Measurements from ENCODE around the gene STRN4. TPM values are rescaled to one million over a fixed set of nuclear protein-coding genes. Genes with fewer than 3 reads are reported as not detected.

STRN4 gene
- total RNA-seq, 4 donors from 2014 or later, result 37.7 to 73.7 (median 43.0) TPM

- TF ChIP-seq CTCF (IDR thresholded peaks at IDR 0.05; ENCODE audit: low read depth), result no peak
Measured at GRCh38 chr19:46720503-46721239, 25.6 kb downstream of the STRN4 start.

- TF ChIP-seq CTCF (IDR thresholded peaks at IDR 0.05; ENCODE audit: low read depth), result no peak
Measured at GRCh38 chr19:46719629-46720502, 26.4 kb downstream of the STRN4 start.

GRCh38 chr19:46718934-46719622 is 27.2 kb downstream of the STRN4 start:
- TF ChIP-seq CTCF (IDR thresholded peaks at IDR 0.05; ENCODE audit: low read depth), result no peak

GRCh38 chr19:46718157-46718933 is 27.9 kb downstream of the STRN4 start:
- no peak for TF ChIP-seq CTCF (IDR thresholded peaks at IDR 0.05; ENCODE audit: low read depth)

GRCh38 chr19:46717716-46718143 is 28.5 kb downstream of the STRN4 start:
- TF ChIP-seq CTCF (IDR thresholded peaks at IDR 0.05; ENCODE audit: low read depth), result no peak

- no peak for TF ChIP-seq CTCF (IDR thresholded peaks at IDR 0.05; ENCODE audit: low read depth)
Measured at GRCh38 chr19:46717034-46717715, 29.1 kb downstream of the STRN4 start, which contains the start of gene PRKD2. Gene PRKD2, minus strand, starts transcription at chr19:46717114. Its CDS starts 744 bp downstream, at chr19:46716370.

Data from subcutaneous adipose tissue (tissue), 4 donors.